Measurements from ENCODE around the gene OR14I1.

- no peak for TF ChIP-seq CTCF (IDR thresholded peaks at IDR 0.05)
- TF ChIP-seq EZH2 (IDR thresholded peaks at IDR 0.05): no peak
- no peak for TF ChIP-seq EZH2phosphoT487 (IDR thresholded peaks at IDR 0.05)
These were observed 28.2 kb upstream of the OR14I1 start for GRCh38 chr1:248730507-248731335.
